ENCODE data around the gene PRPF6.
"Not testable (repeated sequence)": the region's sequence is repeated elsewhere in the genome, so short reads cannot be mapped to it uniquely, and the experiment has no call there.

The PRPF6 gene

GRCh38 chr20:63973160-63973479, 7.8 kb upstream of the PRPF6 start:
- in situ Hi-C loops (cut with MboI; ENCODE audit: low sequenced_read_pairs), result no loop called here

GRCh38 chr20:63973636-63974401, 7.1 kb upstream of the PRPF6 start:
- in situ Hi-C loops (cut with MboI; ENCODE audit: low sequenced_read_pairs), result no loop called here

- in situ Hi-C loops (cut with MboI; ENCODE audit: low sequenced_read_pairs), result no loop called here
These were observed 6.3 kb upstream of the PRPF6 start for GRCh38 chr20:63974402-63975200.

DNA sequence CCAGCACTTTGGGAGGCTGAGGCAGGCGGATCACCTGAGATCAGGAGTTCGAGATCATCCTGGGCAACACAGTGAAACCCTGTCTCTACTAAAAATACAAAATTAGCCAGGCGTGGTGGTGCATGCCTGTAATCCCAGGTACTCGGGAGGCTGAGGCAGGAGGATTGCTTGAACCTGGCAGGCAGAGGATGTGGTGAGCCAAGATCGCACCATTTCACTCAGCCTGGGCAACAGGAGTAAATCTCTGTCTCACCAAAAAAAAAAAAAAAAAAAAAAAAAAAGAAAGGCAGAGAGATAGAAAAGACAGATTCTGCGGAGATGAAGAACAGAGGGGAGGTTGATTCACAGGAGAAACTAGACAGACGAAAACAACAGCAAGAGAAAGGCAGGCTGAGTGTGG, 4.4 kb upstream of the PRPF6 start:
- in situ Hi-C loops (cut with MboI; ENCODE audit: low sequenced_read_pairs), result not testable (repeated sequence)

- in situ Hi-C loops (cut with MboI; ENCODE audit: low sequenced_read_pairs), result no loop called here
These were observed 3.8 kb upstream of the PRPF6 start for GRCh38 chr20:63976980-63977738.

DNA sequence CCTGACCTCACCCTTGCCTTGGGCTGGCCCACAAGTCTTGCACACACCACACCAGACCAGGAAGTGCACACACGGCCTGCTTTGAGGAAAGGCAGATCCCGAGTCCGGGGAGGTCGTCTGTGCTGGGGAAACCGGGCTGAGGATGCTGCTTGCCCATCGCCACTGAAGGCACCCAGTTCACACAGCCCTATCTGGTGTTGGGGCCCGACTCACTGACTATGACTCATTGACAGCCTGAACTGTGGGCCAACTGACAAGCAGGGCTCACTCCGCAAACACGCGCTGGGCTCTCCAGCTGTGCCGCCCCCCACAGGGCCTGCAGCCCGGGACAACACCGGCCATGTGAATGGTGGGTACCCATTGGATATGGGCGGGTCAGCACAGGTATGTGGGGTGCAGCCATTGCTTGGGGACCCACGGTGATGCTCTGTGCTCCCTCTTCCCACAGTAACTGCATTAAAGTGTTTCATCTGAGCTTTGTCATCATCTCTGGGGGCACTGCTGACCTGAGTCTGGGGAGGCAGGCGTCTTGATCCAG, 3.1 kb upstream of the PRPF6 start:
- in situ Hi-C loops (cut with MboI; ENCODE audit: low sequenced_read_pairs), result no loop called here

- in situ Hi-C loops (cut with MboI; ENCODE audit: low sequenced_read_pairs), result no loop called here
These were observed 2.4 kb upstream of the PRPF6 start for GRCh38 chr20:63978319-63979228.

DNA sequence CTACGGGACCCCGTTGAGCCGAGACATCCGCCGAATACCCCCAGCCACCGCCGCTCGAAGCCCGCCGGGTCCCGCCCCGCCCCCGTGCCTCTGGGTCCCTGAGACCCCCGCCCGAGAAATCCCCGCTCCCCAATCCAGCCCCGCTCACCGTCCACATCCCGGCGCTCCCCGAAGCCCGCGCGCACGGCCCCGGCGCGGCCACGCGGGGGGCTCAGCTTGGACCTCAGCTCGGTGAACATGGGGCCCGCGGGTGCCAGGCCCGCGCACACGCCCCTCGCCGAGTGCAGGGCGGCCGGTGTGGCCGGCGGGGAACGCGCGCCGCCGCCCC, 1.7 kb upstream of the PRPF6 start:
- in situ Hi-C loops (cut with MboI; ENCODE audit: low sequenced_read_pairs), result no loop called here

DNA sequence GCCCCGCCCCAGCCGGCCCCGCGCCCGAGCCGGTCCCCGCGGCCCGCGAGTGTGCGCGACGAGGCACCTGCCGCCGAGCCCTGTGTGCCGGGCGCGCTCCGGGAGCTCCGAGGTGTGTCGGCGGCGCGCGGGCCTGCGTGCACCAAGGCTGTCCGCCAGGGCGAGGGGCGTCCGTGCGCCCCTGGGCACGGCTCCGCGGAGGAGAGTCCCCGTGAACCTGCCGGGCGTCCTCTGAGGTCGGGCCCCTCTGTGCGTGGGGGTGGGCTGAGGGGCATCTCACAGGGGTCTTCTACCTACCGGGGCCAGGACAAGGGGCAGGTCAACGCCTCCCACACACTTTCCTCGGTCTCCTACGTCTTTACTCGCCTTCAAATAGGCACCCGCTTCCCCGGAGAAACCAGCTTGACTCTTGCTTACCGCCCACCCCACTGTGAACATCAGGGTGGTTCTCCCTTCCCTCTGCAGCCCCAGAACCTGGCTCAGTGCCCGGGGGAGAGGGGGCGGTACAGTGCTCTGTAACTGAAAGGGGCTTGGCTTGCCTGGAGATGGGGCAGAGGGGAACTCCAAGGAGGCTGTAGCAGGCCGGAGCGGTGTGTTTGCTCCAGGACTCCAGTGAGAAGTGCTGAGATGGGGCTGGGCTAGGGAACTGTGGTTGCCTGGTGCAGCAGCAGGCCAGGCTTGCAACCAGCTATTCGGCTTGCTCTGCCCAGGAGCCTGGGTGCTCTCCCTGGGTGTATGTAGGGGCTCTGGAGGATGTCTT, 1.2 kb upstream of the PRPF6 start, which contains the start of gene SAMD10:
TSS of gene SAMD10 (minus strand) at position 86 of the 760 bp plus-strand sequence. CDS start 175 bp downstream, outside the sequence.
- in situ Hi-C loops (cut with MboI; ENCODE audit: low sequenced_read_pairs), result no loop called here

GRCh38 chr20:63980317-63980805, 571 bp upstream of the PRPF6 start:
- in situ Hi-C loops (cut with MboI; ENCODE audit: low sequenced_read_pairs), result no loop called here

DNA sequence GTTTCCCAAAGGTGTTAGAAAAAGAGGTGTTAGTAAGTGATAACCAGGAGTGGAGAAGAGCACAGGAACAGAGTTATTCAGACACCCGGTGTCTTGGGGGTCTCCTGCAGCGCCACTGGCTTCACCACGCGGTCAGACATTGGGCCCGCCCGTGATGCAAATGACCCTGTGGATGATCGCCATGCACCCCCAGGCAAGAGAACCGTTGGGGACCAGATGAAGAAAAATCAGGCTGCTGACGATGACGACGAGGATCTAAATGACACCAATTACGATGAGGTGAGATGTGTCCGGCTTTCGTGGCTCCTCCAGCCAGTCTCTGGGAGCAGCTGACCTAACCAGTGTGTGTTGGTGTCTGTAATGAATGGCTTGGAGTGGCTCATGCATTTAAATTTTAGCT, 2.0 kb downstream of the PRPF6 start:
- in situ Hi-C loops (cut with MboI; ENCODE audit: low sequenced_read_pairs), result no loop called here

GRCh38 chr20:64000906-64001305, 20.0 kb downstream of the PRPF6 start:
- in situ Hi-C loops (cut with MboI; ENCODE audit: low sequenced_read_pairs), result no loop called here

DNA sequence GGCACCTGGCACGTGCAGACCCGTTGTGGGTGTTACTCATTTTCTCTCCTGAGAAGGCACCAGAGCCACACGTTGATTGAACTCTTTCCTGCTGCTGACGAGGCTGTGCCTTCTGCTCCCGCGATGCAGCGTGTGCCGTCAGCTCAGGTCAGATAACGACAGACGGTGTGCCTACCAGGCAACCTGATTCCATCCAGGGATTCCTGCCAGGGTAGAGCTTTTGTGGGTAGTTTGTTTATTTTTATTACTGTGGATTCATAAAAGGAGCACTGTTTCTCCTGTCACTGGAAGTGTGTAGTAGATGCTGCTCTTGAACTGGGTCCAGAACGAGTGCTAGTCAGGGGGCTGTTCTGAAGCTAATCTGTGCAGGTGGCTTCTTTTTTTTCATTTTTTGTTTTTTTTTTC, 20.7 kb downstream of the PRPF6 start:
- in situ Hi-C loops (cut with MboI; ENCODE audit: low sequenced_read_pairs), result no loop called here

- in situ Hi-C loops (cut with MboI; ENCODE audit: low sequenced_read_pairs), result no loop called here
These were observed 23.2 kb downstream of the PRPF6 start for GRCh38 chr20:64003960-64004725.

- in situ Hi-C loops (cut with MboI; ENCODE audit: low sequenced_read_pairs), result no loop called here
These were observed 24.5 kb downstream of the PRPF6 start for GRCh38 chr20:64005394-64005793.

DNA sequence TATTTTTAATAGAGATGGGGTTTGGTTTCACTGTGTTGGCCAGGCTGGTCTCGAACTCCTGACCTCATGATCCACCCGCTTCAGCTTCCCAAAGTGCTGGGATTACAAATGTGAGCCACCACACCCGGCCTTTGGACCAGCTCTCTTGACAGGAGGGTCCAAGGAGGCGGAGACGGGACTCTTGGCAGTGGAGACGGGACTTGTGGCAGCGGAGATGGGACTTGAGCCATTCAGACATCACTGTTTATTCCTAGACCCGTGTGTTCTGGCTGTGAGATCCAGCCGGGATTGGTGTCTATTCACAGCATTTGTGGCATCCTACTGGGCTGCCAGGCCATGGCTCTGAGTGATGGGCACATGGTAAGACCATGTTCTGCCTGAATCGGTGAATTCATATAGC, 25.6 kb downstream of the PRPF6 start:
- in situ Hi-C loops (cut with MboI; ENCODE audit: low sequenced_read_pairs), result no loop called here

DNA sequence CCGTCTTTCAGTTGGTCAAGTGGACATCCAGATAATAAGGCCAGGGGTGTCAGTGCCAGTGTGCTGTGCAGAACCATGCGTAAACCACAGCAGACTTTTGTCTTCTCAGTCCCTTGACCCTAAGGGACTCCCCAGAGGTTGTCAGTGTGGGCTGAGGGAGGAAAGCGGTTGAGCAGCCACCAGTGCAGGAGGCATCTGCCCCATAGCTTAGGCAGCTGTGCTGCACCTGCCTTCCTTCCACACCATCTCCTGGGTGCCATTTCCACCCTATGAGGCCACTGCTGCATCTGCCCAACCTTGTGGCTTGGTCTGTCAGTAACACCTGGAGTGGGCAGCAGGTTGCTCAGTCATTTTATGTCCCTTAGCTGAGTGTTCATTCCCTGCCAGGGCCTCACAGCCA, 26.0 kb downstream of the PRPF6 start:
- in situ Hi-C loops (cut with MboI; ENCODE audit: low sequenced_read_pairs), result no loop called here

GRCh38 chr20:64009811-64010387, 29.0 kb downstream of the PRPF6 start:
- in situ Hi-C loops (cut with MboI; ENCODE audit: low sequenced_read_pairs), result no loop called here
